Memory B cell (primary cell): ENCODE measurements around the gene TRIP13.

ENCODE experiments used
- ATAC-seq: fragments of 150-1000 bp; cut with Tn5 transposase; 2 replicates; pipeline ENCODE4 v1.10.0; 2021; ENCODE audit warnings: low read depth, mild to moderate bottlenecking, moderate library complexity
- DNase-seq, 2 donors: peaks; one replicate each; pipeline ENCODE4 v3.0.0; 2022; ENCODE audit warnings: low spot score in 2 of 2
- H3K27ac Mint-ChIP-seq: one replicate; pipeline ENCODE4 v1.8.0; 2022; ENCODE audit warnings: mild to moderate bottlenecking, moderate library complexity, mixed read lengths
- H3K27me3 Mint-ChIP-seq: one replicate; pipeline ENCODE4 v1.8.0; 2022; ENCODE audit warnings: mixed read lengths
- H3K36me3 Mint-ChIP-seq: one replicate; pipeline ENCODE4 v1.8.0; 2022; ENCODE audit warnings: mild to moderate bottlenecking, mixed read lengths
- H3K4me1 Mint-ChIP-seq: one replicate; pipeline ENCODE4 v1.8.0; 2022; ENCODE audit warnings: mixed read lengths
- H3K4me3 Mint-ChIP-seq: one replicate; pipeline ENCODE4 v1.8.0; 2022; ENCODE audit warnings: mild to moderate bottlenecking, moderate library complexity, mixed read lengths
- H3K9me3 Mint-ChIP-seq: one replicate; pipeline ENCODE4 v1.8.0; 2022; ENCODE audit warnings: mixed read lengths

TRIP13 gene

DNA sequence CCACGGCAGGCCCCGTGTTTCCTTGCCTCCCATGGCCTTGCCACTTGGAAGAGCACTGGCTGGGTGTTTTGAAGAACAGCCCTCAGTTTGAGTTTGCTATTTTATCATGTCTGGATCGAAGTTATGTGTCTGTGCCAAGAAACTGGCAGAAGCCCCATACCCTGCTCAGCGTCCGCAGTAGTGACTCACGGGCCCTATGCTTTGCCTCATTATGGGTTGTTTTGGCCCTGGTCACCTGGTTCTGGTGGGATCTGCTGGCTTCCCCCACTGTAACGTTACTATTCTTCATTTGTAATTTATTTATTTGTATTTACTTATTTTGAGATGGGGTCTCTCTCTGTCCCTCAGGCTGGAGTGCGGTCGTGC lies 73.6 kb downstream of the TRIP13 start:
- peaks cover 3% of the 10 kb centered on the region for H3K9me3 Mint-ChIP-seq
- no peak overlapping the region for H3K27ac Mint-ChIP-seq
- no peaks in the 10 kb centered on the region for H3K4me1 Mint-ChIP-seq
- H3K4me3 Mint-ChIP-seq, result no peak overlapping the region
- DNase-seq (no peak), ATAC-seq (no peak)
- no peaks in the 10 kb centered on the region for H3K36me3 Mint-ChIP-seq
- peaks cover 29% of the 10 kb centered on the region for H3K27me3 Mint-ChIP-seq

DNA sequence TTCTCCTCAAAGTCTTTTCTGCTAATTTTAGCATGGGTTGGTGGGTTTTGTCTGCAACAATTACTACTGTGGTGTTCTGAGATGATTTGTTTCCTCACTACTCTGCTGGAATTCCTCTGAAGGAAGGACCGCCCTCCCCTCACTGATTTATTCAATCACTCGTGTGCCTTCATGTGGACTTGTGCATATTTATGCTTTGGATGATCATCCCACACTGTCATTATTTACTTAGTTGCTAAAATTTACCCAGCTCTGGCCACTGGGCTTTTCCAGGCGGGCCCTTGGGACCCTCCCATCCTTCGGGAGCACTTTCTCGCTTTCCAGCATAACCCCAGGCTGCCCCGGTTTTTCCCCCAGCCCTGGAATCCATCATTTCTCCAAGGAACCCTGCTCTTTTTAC lies 74.3 kb downstream of the TRIP13 start:
- Mint-ChIP-seq H3K4me1 (no peaks in the 10 kb centered on the region), H3K9me3 (peaks cover 6% of the 10 kb centered on the region), H3K4me3 (no peak overlapping the region), H3K27ac (no peak overlapping the region), H3K36me3 (no peaks in the 10 kb centered on the region), H3K27me3 (peaks cover 31% of the 10 kb centered on the region)
- ATAC-seq, result no peak
- DNase-seq, result no peak
